Endometrial microvascular endothelial cells (primary cell): ENCODE data around the gene PFKFB2. TPM values are rescaled to one million over a fixed set of nuclear protein-coding genes. Genes with fewer than 3 reads are reported as not detected.

Experiments
- in situ Hi-C: cut with HindIII; loops from 2 replicates; pipeline ENCODE4 v1.10.0; 2017; ENCODE audit warnings: low sequenced_read_pairs, low pct_unique_long_range_greater_than_20kb; ENCODE audit errors: inconsistent ontology term
- total RNA-seq: library from RNA; depleted of rRNA; stranded (reverse); fragments of >200 nt; gene quantifications from one replicate; pipeline ENCODE4 v1.2.3, GENCODE V29; 2015; ENCODE audit errors: inconsistent ontology term

Gene PFKFB2
- total RNA-seq, 1 donor from 2014 or later: 0.09 TPM

DNA sequence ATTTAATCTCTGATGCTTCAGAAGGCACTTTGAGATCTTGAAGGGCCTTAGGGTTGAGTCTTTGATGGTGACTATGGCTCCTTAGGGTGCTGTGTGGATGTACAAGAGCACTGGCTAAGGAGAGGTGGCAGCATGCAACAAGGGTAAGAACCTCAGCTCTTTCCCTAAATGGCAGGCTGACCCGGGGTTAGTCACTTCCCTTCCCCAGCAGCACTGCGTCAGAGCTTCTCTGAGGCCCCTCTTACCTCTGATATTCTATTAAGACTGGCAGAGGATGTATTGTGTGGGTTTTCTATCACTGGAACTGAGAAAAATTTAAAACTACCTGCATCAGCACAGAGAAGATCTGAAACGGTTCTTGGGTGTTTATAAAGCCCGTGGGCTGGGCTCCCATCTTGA is 32.4 kb upstream of the PFKFB2 start:
- in situ Hi-C loops: no loop called here

DNA sequence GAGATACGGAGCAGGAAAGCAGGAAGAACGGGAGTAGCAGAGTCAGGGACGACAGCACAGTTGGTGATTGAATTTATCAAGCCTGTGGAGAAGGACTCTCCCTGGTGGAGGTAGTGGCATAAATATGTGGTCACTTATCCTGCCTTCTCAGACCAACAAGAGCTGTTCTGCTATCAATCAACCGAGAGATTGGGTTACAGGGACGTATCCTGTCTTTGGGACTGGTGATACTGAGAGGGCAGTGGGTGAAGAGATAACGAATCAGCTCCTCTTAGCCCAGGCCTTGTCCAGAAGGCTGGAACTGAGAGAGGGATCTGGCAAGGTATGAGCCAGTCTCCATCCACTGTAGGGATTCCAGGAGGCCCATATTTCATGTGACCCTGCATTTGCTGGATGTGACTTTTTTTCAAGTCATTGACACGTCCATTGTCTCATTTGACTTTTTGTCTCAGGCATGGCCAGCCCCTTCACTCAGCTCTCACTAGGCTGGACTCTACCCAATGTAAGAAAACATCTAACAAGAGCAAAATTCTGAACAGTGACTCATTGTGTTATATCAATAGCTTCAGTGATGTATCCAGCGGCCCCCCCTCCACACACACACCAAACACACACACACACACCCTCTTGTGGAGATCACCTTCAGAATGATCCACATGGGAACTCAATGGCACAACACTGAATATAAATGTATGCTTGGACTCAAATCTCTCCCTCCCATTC is 31.8 kb upstream of the PFKFB2 start:
- in situ Hi-C loops: no loop called here

DNA sequence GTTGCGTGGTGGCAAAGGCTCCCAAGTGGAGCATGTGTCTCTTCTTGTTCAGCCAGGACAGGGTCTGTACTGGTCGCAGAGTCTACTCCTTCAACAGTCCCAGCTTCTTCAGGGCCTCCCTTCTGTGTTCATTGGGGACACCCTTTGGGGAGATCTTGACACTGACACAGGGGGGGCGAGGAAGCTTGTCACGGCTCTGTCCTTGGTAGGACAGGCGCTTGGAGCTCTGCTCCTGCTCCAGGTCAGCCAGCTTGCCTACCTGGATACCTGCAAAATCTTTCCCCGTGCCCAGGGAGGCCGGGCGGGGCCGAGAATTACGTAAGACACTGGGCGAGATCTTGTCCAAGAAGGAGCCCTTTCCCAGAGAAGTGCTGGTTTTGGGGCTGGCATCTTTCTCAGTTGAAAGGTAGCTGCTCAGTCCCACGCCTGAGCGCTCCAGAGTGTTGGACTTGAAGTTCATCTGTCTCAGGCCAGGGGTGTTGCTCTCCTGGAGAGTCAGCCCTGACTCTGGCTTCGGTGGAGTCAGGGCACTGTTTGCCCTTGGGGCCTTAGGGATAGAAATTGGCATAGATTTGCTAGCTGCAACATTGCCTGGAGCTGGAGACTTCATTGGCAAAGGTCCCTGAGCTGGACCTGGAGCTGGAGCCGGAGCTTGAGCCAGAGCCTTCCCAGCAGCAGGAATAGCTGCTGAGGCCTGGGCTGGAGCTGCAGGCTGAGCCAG is 31.0 kb upstream of the PFKFB2 start:
- in situ Hi-C loops: no loop called here

DNA sequence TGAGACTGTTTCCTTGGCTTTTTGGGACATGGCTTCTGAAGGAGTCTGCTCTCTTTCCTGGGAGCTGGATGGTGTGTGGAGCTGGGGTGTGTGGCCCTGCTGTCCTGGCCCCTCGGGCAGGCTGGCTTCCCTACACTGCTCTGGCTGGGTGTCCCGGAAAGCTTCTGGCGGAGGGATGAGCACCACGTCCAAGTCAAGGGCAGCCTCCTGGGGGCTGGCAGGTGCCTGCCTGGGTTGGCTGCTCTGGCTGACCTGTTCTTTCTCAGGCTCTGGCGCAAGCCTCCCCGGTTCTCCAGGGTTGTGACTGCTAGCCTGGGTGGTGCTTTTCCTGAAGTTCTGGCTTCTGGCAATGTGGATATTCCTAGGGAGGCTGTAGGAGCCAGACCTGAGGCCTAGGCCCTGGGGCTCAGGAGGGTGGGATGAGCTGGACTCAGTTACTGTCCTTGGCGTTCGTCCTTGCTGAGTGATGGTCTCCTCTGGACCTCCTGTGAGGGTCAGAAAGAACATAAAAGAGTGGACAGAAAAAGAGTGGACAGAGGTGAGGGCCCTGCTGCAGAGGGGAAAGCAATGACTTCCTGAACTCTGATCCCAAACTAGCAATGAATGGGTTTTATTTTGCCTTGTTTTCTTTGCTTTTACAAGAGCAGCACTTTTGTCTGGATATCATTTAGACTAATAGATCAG is 29.9 kb upstream of the PFKFB2 start:
- in situ Hi-C loops: no loop called here

DNA sequence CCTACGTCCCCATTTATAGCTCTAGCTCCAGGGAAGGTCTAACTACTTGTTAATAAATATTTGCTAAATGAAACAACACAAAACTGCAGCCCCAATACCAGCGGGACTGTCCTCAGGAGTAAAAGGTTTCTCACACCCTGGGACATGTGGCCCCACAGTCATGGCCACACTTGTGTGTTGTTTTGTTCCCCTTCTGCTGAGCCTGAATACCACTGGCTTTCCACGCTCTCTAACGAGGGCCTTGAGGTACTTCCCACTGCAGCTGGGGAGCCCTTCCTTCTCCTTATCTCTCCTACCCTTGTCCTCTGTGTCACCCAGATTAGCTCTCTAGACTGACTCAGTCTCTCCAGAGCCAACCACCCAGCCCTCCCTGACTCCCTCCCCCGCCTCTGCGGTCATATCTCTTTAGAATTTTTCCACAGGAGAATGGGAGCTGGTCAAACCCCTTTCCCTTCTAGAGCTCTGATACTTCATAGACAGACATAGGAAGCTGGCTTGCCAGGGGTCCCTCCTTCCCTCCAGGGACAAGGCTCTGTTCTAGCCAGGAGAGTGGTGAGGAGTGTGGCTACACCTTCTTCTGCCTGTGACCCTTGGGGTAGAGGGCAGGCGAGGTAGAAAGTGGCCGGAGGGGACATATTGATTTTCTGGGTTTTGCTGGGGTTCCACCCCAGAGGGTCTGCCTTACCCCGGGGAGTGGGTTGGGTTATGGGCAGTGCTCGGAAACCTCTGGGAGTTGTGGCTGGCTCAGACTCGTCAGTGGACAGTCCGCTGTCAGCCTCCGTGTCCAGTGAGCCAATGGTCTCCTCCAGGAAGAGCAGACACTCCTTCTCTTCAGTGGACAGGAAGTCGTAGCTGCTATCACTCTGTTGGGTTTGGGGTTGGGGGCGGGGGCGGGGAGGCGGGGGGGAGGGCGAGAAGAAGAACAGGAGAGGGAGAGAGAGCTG is 28.6 kb upstream of the PFKFB2 start:
- in situ Hi-C loops: no loop called here

DNA sequence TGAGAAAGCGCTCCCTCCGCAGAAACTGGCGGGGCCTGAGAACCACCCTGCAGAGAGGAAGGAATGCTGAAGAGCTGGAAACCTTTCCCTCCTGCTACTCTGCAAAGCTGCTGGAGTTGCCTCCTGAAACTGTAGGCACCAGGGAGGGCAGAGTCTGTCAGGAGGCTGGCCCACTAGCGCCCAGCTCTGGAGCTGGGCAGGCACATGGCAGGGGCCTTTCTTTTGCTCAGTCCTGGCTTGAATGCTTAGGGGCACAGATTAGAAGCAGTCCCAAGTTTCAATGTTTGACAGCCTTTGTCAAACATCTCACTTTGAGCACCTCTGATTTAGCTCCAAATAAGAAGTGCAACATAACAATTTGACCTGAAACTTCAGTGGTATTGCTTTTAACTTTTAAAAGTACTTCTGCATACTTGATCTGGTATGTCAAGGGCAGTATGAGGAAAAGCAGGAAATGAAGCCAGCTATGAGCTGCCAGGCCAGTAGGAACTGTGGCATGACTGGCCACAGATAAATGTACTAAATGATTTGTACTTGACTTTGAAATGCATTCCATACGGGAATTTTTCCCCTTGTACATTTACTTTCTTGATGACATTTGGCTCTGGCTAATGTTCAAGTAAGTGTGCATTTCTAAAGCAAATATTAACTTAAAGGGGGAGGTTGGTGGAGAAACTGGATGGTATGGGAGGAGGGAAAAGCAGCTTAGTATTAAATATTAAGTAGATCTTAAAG is 27.8 kb upstream of the PFKFB2 start:
- in situ Hi-C loops: no loop called here

DNA sequence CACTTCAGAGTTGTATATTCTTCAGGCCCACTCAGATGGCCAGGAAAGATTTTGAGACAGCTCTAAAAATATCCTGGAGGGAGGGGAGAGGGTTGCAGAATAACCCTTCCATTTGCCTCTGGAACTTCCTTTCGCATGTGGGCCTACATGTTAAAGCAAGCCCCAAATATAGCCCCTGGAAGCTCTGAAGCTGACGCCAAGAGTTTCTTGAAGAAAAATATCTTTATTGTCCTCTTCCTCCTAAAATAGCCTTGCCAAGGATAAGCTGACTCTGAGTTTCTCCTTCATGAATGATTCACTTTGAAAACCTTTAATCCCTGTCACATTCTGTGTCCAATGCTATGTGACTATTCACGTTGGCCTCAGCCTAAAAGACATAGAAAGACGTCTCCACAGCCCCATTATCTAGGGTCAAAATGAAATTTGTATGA is 27.0 kb upstream of the PFKFB2 start:
- in situ Hi-C loops: no loop called here

DNA sequence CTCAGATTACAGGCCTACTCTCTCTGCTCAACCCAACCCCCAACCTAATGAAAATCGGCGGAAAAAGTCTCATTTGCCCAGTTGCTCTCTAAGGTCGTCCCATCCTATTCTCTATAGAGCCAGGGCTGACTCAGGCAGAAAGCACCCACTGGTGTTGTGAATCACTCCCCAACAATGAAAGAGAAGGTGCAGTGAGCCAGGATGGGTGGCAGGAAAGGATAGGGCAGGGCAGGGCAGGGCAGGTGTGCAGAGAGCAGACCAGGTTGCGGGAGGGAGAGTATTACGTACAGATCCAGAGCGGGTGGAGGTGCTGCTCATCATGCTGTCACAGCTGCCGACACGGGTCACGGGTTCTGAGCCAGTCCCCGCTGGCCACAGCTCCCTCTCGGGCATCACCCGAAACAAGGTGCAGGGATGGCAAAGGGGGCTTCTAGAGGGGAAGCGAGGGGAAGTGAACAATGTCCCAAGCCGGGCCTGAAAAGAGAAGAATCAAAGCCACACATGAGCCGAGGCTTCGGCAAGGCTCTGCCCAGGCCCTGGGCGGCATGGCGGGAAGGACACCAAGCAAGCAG is 25.8 kb upstream of the PFKFB2 start:
- in situ Hi-C loops: no loop called here

DNA sequence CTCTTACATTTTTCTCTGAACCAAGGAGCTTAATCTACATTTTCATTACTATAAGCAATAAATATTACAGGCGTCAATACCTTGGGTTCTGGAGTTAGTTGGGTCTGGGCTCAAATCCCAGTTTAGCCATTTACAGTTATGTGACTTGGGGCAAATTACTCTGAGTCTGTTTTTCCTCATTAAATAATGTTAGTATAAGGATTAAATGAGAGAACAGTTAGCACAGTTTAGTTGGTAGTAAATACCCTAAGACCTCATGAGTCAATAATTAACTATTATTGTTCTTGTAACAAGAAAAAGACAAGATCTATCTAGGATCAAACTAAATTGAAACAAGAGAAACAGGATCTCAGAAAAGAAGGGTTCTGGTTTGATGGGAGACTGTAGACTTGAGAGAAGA is 25.2 kb upstream of the PFKFB2 start:
- in situ Hi-C loops: no loop called here

DNA sequence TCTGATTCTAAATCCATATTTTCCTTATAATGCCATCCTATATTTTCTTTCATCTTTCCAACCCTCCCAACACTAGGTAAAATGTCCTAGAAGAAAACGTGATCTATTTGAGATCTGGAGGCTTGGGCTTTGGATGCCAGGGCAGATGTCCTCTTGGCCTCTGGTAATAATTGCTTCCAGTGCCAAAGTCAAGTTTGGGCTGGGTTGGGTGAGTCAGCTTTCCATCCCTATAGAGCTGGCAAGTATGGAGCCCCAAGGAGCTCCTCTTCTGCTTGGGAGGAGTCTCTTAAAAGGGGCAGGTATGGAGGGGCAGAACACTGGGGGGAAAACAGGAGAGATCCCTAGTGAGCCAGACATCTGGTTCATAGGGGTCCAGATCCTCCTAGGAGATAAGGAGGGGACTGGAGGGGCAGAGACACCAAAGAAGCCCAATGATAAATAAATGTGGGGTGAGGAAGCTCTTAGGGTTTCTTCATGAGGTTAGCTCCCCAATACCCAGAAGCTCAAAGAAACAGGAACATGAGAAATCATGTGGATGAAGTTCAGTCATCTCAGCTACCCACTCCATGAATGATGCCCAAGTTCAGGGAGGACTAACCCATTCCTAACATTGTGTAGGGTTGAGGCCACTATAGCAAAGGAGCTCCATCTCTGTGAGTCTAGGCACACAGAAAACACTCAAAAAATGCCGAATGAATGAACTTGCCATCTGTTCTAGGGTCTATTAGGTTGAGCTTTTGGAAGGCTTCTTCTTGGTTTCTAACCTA is 24.0 kb upstream of the PFKFB2 start:
- in situ Hi-C loops: no loop called here

DNA sequence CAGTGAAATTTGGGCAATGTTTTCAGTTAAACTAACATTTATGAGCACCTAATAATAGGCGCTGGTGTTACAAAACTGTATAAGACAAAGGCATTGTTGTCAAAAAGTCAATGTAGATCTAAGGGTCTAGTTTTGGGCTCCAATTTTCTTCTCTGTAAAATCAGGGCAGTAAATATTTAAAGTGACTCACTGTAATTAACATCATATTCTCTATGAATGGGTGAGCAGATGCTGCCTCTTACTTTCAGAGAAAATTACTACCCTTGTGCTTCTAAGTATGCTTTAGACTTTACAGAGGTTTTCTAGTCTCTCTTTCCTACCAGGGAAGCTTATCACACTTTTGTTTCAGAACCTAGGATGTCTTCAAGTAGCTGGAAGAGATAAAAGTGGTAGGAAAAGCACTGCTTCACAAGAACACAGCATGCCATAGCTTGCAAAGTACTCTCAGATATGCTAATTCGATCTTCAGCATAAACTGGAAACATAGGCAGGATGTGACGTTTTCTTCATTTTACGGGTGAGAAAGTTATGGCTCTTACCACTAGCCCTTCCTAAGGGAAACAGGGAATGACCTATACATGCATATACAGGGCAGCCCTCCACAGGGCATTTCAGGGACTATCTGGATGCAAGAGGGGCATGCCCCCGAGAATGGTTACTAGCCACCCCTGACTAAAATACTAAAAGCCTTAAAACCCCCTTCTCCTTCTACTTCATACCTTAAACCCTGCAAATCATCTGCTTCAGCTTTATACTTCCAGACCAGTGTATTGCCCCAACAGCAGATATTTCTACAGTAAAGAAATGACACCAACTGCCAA is 23.2 kb upstream of the PFKFB2 start:
- in situ Hi-C loops: no loop called here

DNA sequence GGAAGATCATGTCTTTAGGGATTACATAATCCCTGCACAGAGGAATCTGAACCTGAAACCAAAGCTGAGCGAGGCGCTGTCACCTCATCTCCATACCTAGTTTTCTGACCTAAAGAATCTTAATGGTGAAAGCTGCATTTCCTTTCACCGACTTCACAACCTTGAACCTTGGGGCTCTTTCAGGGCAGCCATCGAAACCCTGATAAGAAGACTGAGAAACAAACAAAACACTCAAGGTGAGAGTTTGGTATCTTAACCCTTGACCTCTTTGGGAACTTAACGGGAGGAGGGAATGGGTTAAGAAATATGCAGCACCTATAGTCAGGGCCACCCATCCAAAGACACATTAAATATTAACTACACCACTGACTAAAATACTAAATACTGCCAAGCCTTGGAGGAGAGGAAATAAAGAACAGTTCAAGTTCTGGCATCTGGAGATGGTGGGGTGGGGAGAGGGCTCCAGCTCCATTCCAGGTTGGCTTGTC is 22.5 kb upstream of the PFKFB2 start:
- in situ Hi-C loops: no loop called here

DNA sequence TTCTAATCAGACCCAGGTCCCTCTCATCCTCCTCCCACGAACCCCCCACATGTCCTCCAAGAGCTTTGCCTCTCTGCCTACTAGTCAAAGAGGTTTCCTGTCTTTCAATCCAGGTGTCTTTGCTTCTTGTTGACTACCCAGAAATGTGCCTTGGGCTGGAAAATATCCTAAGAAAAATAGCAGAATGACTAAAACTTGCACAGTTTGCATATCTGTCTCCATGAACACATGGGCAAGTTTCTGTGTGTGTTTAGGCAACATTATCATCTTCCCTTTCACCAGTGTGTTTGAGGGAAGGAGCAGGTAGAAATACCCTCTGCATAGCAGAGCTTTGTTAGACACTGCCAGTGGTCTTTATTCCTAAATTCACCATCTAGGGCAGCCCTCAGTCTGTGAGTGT is 22.1 kb upstream of the PFKFB2 start:
- in situ Hi-C loops: no loop called here

DNA sequence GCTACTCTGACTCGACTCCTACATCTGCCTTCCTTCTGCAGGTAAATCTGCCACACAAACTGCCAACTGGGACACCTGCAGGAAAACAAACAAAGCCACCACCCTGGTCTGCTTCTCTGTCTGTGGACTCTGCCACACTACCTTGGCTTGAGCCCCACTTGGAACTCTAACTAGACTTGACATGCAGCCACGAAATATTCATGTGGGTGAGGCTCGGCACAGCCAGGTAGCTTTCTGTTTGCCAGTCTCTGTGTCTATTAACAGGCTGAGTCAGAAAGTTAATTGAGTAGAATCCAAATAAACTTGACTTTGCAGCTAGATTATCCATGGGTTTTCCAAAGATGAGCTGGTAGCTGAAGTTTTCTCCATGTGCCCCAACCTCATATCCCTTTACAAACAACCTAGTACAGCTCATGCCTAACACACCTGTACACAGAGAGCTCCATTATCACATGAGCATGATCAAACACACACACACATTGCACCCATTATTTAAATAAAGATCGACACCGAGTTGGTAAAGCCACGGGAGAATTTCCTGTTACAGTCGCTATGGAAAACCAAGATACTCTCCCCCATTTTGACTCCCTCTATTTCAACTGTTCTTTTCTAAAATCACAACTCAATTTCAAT is 21.3 kb upstream of the PFKFB2 start:
- in situ Hi-C loops: no loop called here

DNA sequence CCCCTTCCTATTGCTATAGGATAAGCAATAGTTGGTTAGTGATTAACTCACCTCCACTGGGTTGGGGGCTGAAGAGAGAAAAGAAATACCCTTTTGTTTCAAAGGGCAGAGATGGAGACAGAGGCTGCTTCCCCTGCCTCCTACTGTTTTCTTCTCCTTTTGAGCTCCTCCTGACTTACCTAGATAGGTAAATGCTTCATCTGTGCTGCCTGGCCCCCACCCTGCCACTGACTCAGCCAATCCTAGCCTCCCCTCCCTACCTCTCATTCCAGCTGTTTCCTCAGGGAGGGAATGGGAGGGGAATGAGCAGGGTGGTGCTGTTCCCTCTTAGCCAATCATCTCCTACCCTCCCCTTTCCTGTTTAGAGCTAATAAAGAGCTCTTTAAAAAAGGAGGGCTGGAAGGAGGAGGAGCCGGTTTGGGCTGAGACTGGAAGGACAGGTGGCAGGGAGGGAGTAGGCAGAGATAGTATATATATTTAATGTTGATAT is 20.5 kb upstream of the PFKFB2 start, which contains the start of gene C1orf116:
Gene C1orf116 (minus strand): TSS at position 229 of the 490 bp plus-strand sequence. CDS start 5,158 bp downstream, outside the sequence.
- in situ Hi-C loops: no loop called here

DNA sequence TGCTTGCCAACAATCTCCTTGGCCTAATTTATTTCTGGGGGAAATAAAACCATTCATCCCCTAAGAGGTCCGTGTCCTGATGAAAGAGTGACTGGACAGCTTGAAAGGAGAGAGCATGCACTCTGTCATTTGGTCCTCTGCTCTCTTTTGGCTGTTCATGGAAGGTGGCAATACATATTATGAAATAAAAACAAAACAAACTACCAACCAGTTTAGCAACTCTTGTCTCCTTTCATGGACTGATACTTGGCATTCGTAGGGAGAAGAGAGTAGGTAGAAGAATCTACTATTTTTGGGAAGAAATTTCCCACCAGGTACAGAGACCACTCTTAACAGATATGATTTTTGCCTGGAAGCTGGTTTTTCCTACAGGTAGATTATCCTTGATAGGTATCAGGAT is 19.8 kb upstream of the PFKFB2 start:
- in situ Hi-C loops: no loop called here
